Tibial artery (tissue), 4 donors: ENCODE results near the gene RBBP8.

ENCODE experiments used
- DNase-seq, 2 donors: peaks; one replicate each; pipeline ENCODE4 v3.0.0-alpha.2; 2019
- H3K27ac ChIP-seq, 2 donors: fragments of 200-600 bp; sonication (generic) in 1 of 2; 1 replicate in 1 of 2; 2 replicates in 1 of 2; pipeline ENCODE4 v1.5.1; 2018 to 2019; ENCODE audit warnings: mild to moderate bottlenecking in 1 of 2
- H3K27me3 ChIP-seq, 2 donors: fragments of 200-600 bp; sonication (generic) in 1 of 2; one replicate each; pipeline versions ENCODE4 v1.5.1 to v1.6.0; 2016 to 2019
- H3K36me3 ChIP-seq, 3 donors: fragments of 200-600 bp; sonication (generic) in 2 of 3; one replicate each; pipeline ENCODE4 v1.5.1; 2016 to 2019; ENCODE audit warnings: mild to moderate bottlenecking in 2 of 3
- H3K4me1 ChIP-seq, 4 donors: fragments of 200-600 bp; sonication (generic) in 2 of 4; 1 replicate in 3 of 4; 2 replicates in 1 of 4; pipeline ENCODE4 v1.5.1; 2016 to 2019
- H3K4me3 ChIP-seq, 2 donors: fragments of 200-600 bp; sonication (generic) in 1 of 2; 1 replicate in 1 of 2; 2 replicates in 1 of 2; pipeline ENCODE4 v1.5.1; 2018 to 2019; ENCODE audit warnings: mild to moderate bottlenecking in 2 of 2
- H3K9me3 ChIP-seq, 3 donors: fragments of 200-600 bp; sonication (generic) in 1 of 3; one replicate each; pipeline ENCODE4 v1.5.1; 2016 to 2019
- CTCF ChIP-seq, 2 experiments: fragments of 200-600 bp in 1 of 2; fragments of 450-650 bp in 1 of 2; IDR thresholded peaks; one replicate each; pipeline ENCODE4 v1.5.1; 2017 to 2019; ENCODE audit warnings: antibody characterized with exemption in 2 of 2, mild to moderate bottlenecking in 1 of 2, moderate library complexity in 1 of 2
- intact Hi-C: fragments of 100-400 bp; cut with DNase I; formaldehyde crosslinking; loops from one replicate; pipeline ENCODE4 v1.15.0; 2023; ENCODE audit warnings: low total_unique reads

The RBBP8 gene

GRCh38 chr18:23066504-23067039 lies 133.4 kb downstream of the RBBP8 start:
- no peak for TF ChIP-seq CTCF (IDR thresholded peaks at IDR 0.05)
- H3K4me1 ChIP-seq = no peaks in the 10 kb centered on the region

GRCh38 chr18:23067236-23067635 lies 134.1 kb downstream of the RBBP8 start:
- Histone ChIP-seq H3K27ac (no peak overlapping the region), H3K9me3 (no peaks in the 10 kb centered on the region), H3K27me3 (no peaks in the 10 kb centered on the region), H3K4me1 (no peaks in the 10 kb centered on the region), H3K36me3 (no peaks in the 10 kb centered on the region), H3K4me3 (no peak overlapping the region)
- no peak for TF ChIP-seq CTCF (IDR thresholded peaks at IDR 0.05)
- no peak for DNase-seq
- intact Hi-C loops = loop anchor here (5.0 kb wide), 1 partner anchor 490 kb away; no protein-coding TSS in a partner anchor

More at GRCh38 chr18:23066504-23067039, 133.4 kb downstream of the RBBP8 start:
- Histone ChIP-seq H3K27ac (no peak overlapping the region), H3K27me3 (no peaks in the 10 kb centered on the region), H3K9me3 (no peaks in the 10 kb centered on the region), H3K4me3 (no peak overlapping the region), H3K36me3 (no peaks in the 10 kb centered on the region)
- DNase-seq = no peak
- intact Hi-C loops = loop anchor here (5.0 kb wide), 1 partner anchor 491 kb away; no protein-coding TSS in a partner anchor

GRCh38 chr18:23068011-23068410 lies 134.9 kb downstream of the RBBP8 start:
- no peak for DNase-seq
- H3K36me3 ChIP-seq = no peaks in the 10 kb centered on the region
- TF ChIP-seq CTCF (IDR thresholded peaks at IDR 0.05) = no peak
- H3K4me3 ChIP-seq = no peak overlapping the region
- no peak overlapping the region for H3K27ac ChIP-seq
- no peaks in the 10 kb centered on the region for H3K9me3 ChIP-seq
- intact Hi-C loops = loop anchor here (5.0 kb wide), 1 partner anchor 489 kb away; no protein-coding TSS in a partner anchor
- H3K4me1 ChIP-seq = no peaks in the 10 kb centered on the region
- no peaks in the 10 kb centered on the region for H3K27me3 ChIP-seq

GRCh38 chr18:23068570-23069310 lies 135.6 kb downstream of the RBBP8 start:
- Histone ChIP-seq H3K27ac (no peak overlapping the region), H3K4me1 (no peaks in the 10 kb centered on the region), H3K27me3 (no peaks in the 10 kb centered on the region), H3K36me3 (no peaks in the 10 kb centered on the region), H3K9me3 (no peaks in the 10 kb centered on the region), H3K4me3 (no peak overlapping the region)
- no peak for TF ChIP-seq CTCF (IDR thresholded peaks at IDR 0.05)
- DNase-seq = no peak
- intact Hi-C loops = loop anchor here (5.0 kb wide), 1 partner anchor 489 kb away; no protein-coding TSS in a partner anchor

- no peak overlapping the region for H3K27ac ChIP-seq
- no peaks in the 10 kb centered on the region for H3K36me3 ChIP-seq
- H3K4me3 ChIP-seq = no peak overlapping the region
- H3K4me1 ChIP-seq = no peaks in the 10 kb centered on the region
- no peaks in the 10 kb centered on the region for H3K9me3 ChIP-seq
- no peak for TF ChIP-seq CTCF (IDR thresholded peaks at IDR 0.05)
- H3K27me3 ChIP-seq = no peaks in the 10 kb centered on the region
- DNase-seq = no peak
- intact Hi-C loops = loop anchor here (5.0 kb wide), 1 partner anchor 488 kb away; no protein-coding TSS in a partner anchor
These were observed 136.4 kb downstream of the RBBP8 start for GRCh38 chr18:23069481-23069880.
